ENCODE data around the gene PAPSS1. TPM values are rescaled to one million over a fixed set of nuclear protein-coding genes. Genes with fewer than 3 reads are reported as not detected.

Gene PAPSS1
- polyA plus RNA-seq, 1 experiment, result 95.5 TPM

DNA sequence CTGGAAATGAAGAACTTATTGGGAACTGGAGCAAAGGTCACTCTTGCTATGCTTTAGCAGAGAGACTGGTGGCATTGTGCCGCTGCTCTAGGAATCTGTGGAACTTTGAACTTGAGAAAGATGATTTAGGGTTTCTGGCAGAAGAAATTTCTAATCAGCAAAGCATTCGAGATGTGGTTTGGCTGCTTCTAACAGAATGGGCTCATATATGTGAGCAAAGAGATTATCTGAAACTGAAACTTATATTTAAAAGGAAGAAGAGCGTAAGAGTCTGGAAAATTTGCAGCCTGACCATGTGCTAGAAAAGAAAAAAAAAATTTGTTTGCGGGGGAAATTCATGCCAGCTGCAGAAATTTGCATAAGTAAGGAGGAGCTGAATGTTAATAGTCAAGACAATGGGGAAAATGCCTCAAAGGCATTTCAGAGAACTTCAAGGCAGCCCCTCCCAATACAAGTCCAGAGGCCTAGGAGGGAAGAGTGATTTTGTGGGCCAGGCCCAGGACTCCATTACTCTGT is 35.9 kb upstream of the PAPSS1 start:
- ChIA-PET POLR2A (no interaction called here), CTCF (interaction anchor here (6.3 kb wide), 1 partner anchor 157 kb away, joined by 79 read pairs; no protein-coding TSS in a partner anchor)

DNA sequence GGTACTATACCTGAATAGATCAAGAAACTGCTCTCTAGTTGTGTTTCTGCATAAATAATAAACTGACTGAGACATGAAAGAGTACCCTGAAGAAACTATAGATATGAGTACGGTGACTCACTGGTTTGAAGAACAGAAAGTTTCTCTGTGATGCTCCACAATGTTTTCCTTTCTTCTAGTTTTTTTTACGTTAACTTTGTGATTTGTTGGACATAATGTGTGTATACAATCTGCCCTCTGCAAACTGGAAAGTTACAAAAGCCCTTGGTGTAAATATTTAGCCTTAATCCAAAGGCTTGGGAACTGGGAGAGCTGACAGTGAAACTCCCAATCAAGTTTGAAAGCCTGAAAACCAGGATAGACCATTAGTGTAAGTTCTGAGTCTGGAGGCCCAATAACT is 31.6 kb upstream of the PAPSS1 start:
- TF ChIP-seq, protein P1, sequence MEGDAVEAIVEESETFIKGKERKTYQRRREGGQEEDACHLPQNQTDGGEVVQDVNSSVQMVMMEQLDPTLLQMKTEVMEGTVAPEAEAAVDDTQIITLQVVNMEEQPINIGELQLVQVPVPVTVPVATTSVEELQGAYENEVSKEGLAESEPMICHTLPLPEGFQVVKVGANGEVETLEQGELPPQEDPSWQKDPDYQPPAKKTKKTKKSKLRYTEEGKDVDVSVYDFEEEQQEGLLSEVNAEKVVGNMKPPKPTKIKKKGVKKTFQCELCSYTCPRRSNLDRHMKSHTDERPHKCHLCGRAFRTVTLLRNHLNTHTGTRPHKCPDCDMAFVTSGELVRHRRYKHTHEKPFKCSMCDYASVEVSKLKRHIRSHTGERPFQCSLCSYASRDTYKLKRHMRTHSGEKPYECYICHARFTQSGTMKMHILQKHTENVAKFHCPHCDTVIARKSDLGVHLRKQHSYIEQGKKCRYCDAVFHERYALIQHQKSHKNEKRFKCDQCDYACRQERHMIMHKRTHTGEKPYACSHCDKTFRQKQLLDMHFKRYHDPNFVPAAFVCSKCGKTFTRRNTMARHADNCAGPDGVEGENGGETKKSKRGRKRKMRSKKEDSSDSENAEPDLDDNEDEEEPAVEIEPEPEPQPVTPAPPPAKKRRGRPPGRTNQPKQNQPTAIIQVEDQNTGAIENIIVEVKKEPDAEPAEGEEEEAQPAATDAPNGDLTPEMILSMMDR (IDR thresholded peaks at IDR 0.05; ENCODE audit: low read depth, low read length), result no peak
- CTCF ChIA-PET, result interaction anchor here (1.4 to 1.6 kb wide), 2 partner anchors 15 to 161 kb away, joined by 5 read pairs; no protein-coding TSS in a partner anchor
- DNase-seq (ENCODE audit: low read depth, low spot score), result no peak
- H3K27ac ChIP-seq (ENCODE audit: low read depth, low read length), result no peak overlapping the region
- H3K9me3 ChIP-seq (ENCODE audit: control insufficient read depth, insufficient read depth, low read length), result no peaks in the 10 kb centered on the region
- POLR2A ChIA-PET, result no interaction called here
- no peak overlapping the region for H3K4me3 ChIP-seq (ENCODE audit: low read depth, low read length)
- H3K27me3 ChIP-seq (ENCODE audit: control insufficient read depth, insufficient read depth, low read length), result peaks cover 11% of the 10 kb centered on the region

More for the DNA sequence above, 35.9 kb upstream of the PAPSS1 start:
- DNase-seq (ENCODE audit: low read depth, low spot score), result no peak
- TF ChIP-seq, protein P1 (IDR thresholded peaks at IDR 0.05; ENCODE audit: low read depth, low read length), result no peak
- no peak overlapping the region for H3K27ac ChIP-seq (ENCODE audit: low read depth, low read length)
- no peaks in the 10 kb centered on the region for H3K9me3 ChIP-seq (ENCODE audit: control insufficient read depth, insufficient read depth, low read length)
- H3K27me3 ChIP-seq (ENCODE audit: control insufficient read depth, insufficient read depth, low read length), result peaks cover 12% of the 10 kb centered on the region
- no peak overlapping the region for H3K4me3 ChIP-seq (ENCODE audit: low read depth, low read length)

DNA sequence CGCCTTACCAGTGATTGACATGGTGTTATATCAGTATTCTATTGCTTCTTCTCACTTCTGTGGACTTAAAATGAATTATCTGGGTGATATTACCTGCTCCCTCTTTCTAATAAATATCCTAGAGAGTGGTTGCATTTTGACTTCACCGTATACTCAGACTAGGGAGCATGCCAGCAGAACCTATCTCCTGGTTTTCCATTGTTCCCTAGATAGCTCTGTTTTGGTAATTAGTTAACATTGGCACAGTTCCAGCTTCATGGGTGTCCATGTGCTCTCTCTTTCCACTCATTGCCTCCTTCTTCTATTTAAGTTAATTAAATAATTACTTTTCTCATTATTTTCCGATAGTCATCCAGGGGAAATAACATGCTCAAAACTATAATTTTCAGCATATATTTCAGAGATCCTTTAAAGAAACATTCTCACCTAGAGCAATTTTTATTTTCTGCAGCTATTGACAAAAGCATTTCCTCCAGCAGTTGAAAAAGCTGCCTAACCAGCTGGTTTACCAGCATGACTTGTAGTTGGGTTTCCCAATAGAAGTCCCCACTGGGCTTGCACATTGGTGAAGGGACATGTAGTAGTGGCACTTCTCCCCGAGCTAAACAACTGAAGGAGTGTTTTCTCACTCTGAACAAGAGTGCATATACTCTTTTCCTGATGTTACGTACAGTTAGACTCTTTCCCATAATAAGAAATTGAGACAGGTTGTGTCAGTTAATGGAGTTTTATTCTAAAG is 27.9 kb upstream of the PAPSS1 start:
- Histone ChIP-seq H3K27me3 (ENCODE audit: control insufficient read depth, insufficient read depth, low read length) (no peaks in the 10 kb centered on the region), H3K27ac (ENCODE audit: low read depth, low read length) (no peak overlapping the region), H3K9me3 (ENCODE audit: control insufficient read depth, insufficient read depth, low read length) (no peaks in the 10 kb centered on the region), H3K4me3 (ENCODE audit: low read depth, low read length) (no peak overlapping the region)
- no peak for DNase-seq (ENCODE audit: low read depth, low spot score)
- ChIA-PET POLR2A (no interaction called here), CTCF (interaction anchor here (0.6 to 2.1 kb wide), 6 partner anchors 10 to 680 kb away, joined by 3 to 11 read pairs (median 4); no protein-coding TSS in a partner anchor)
- TF ChIP-seq, protein P1 (IDR thresholded peaks at IDR 0.05; ENCODE audit: low read depth, low read length), result no peak

DNA sequence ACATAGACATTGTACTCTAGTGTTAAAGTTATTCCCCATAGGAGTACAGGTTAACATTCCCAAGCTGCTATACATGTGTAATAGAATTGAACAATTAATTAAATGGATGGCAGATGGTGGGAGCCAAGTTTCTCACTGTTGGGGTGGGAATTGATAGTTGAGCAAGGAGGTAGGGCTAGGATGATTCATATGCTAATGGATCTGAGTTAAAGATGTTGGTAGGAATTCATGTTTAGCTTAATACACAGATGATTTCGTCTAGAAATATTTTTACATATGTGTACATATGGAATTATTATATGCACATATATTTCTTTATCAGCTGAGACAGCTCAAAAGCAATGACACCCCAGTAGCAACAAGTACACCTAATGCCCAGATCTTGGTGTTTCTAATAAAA is 26.1 kb upstream of the PAPSS1 start:
- POLR2A ChIA-PET, result no interaction called here
- no peak for DNase-seq (ENCODE audit: low read depth, low spot score)
- TF ChIP-seq, protein P1 (IDR thresholded peaks at IDR 0.05; ENCODE audit: low read depth, low read length), result no peak
- no peaks in the 10 kb centered on the region for H3K9me3 ChIP-seq (ENCODE audit: control insufficient read depth, insufficient read depth, low read length)
- no peak overlapping the region for H3K4me3 ChIP-seq (ENCODE audit: low read depth, low read length)
- CTCF ChIA-PET, result interaction anchor here (0.8 to 1.1 kb wide), 3 partner anchors 12 to 169 kb away, joined by 3 read pairs; no protein-coding TSS in a partner anchor
- no peaks in the 10 kb centered on the region for H3K27me3 ChIP-seq (ENCODE audit: control insufficient read depth, insufficient read depth, low read length)
- H3K27ac ChIP-seq (ENCODE audit: low read depth, low read length), result no peak overlapping the region

DNA sequence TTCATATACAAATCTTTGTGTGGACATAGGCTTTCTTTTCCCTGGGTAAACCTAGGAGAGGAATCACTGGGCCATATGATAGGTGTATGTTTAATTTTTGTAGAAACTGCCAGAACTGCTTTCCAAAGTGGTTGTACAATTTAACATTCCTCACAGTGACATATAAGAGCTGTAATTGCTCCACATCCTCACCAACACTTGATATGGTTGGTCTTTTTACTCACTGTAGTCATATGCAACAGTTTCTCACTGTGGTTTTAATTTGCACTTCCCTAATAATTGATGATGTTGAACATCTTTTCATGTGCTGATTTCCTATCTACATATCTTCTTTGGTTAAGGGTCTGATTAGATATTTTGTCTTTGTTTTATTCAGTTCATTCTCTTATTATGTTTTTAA is 24.5 kb upstream of the PAPSS1 start:
- POLR2A ChIA-PET, result no interaction called here

More for the DNA sequence above, 24.5 kb upstream of the PAPSS1 start:
- Histone ChIP-seq H3K27me3 (ENCODE audit: control insufficient read depth, insufficient read depth, low read length) (no peaks in the 10 kb centered on the region), H3K9me3 (ENCODE audit: control insufficient read depth, insufficient read depth, low read length) (no peaks in the 10 kb centered on the region), H3K27ac (ENCODE audit: low read depth, low read length) (no peak overlapping the region), H3K4me3 (ENCODE audit: low read depth, low read length) (no peak overlapping the region)
- CTCF ChIA-PET, result no interaction called here
- TF ChIP-seq, protein P1 (IDR thresholded peaks at IDR 0.05; ENCODE audit: low read depth, low read length), result no peak
- DNase-seq (ENCODE audit: low read depth, low spot score), result no peak
